ENCODE results near the gene LARP4B.

DNA sequence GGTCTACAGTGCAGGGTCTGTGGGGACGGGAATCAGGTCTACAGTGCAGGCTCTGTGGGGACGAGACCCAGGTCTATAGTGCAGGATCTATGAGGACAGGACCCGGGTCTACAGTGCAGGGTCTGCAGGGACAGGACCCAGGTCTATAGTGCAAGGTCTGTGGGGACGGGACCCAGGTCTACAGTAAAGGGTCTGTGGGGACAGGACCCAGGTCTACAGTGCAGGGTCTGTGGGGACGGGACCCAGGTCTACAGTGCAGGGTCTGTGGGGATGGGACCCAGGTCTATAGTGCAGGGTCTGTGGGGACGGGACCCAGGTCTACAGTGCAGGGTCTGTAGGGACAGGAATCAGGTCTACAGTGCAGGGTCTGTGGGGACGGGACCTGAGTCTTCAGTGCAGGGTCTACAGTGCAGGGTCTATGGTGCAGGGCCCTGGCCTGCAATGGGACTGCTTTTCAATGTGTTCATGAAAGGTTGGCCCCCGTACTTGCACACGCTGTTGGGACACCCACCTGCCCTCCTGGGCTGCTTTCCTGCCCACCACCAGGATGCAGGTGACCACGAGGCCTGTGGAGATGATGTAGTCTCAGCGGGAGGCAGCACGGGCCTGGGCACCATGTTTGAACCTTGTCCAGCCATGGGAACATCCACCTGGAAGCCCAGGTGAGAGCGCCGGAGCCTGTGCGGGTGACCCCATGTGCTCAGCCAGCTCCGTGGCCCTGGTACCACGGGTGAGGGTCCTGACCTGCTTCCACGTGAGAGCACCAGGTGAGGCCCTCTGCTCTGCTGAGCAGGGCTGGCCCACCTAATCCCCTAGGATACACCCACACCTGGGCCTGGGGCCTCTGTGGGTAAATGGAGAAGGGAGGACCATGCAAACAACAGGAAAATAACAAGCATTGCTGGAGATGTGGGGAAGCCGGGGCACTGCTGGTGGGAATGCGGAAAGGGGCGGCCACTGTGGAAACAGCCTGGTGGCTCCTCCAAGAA, 150.7 kb downstream of the LARP4B start:
- TF ChIP-seq POLR2A (IDR thresholded peaks at IDR 0.05; ENCODE audit: low read length) (no peak), GATA1 (IDR thresholded peaks at IDR 0.05; ENCODE audit: low read depth, low read length) (no peak)

Measured in erythroblast (primary cell).